ENCODE measurements around the gene SPINT2. TPM values are rescaled to one million over a fixed set of nuclear protein-coding genes. Genes with fewer than 3 reads are reported as not detected.

Gene SPINT2
- total RNA-seq, 2 experiments from 2014 or later: 36.7 to 77.2 TPM

DNA sequence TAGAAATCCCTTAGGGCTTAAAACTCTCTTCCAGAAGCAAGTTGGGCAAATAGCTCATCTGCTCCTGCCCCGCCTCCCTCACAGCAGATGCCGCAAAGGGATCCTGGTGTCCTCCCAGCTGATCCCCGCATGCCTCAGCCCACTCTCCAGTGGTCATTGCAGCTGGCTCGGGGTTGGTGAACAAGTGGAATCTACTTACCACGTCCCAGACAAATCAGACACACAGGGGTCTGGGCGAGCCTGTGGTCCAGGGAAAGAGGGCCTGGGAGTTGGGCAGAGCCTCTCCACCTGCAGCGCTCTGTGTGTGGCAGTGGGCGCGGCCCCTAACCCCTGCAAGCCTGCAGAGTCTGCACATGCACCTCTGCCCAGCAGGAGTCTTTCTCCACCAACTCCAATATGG is 28.9 kb downstream of the SPINT2 start:
- Histone ChIP-seq H3K4me3 (ENCODE audit: low read depth, low read length, poor library complexity, severe bottlenecking) (no peak overlapping the region), H4K20me1 (ENCODE audit: insufficient read depth, low read length) (no peaks in the 10 kb centered on the region), H2AFZ (ENCODE audit: low read length) (no peak overlapping the region), H3K9me2 (ENCODE audit: insufficient read depth, low read length) (no peaks in the 10 kb centered on the region), H3K4me1 (ENCODE audit: insufficient read depth, low read length, poor library complexity, severe bottlenecking) (no peaks in the 10 kb centered on the region), H3K27ac (ENCODE audit: low read depth, low read length, poor library complexity, severe bottlenecking) (no peak overlapping the region), H3K79me2 (ENCODE audit: insufficient read depth, low read depth, low read length) (no peaks in the 10 kb centered on the region), H3K36me3 (ENCODE audit: insufficient read depth, low read length) (no peaks in the 10 kb centered on the region), H3K9me3 (ENCODE audit: low read length) (no peaks in the 10 kb centered on the region), H3K4me2 (ENCODE audit: low read length) (no peak overlapping the region)
- intact Hi-C loops (cut with micrococcal nuclease; ENCODE audit: unreplicated experiment): no loop called here
- POLR2A ChIA-PET: no interaction called here
- TF ChIP-seq CTCF (conservative IDR thresholded peaks at IDR 0.05; ENCODE audit: low read length) (no peak), EZH2phosphoT487 (IDR thresholded peaks at IDR 0.05; ENCODE audit: borderline replicate concordance, low read depth, low read length) (no peak)
- CTCF ChIA-PET (ENCODE audit: unreplicated experiment): no interaction called here
- DNase-seq (ENCODE audit: low spot score): no peak
- no TSS peak for BruUV-seq (replicated peaks)

DNA sequence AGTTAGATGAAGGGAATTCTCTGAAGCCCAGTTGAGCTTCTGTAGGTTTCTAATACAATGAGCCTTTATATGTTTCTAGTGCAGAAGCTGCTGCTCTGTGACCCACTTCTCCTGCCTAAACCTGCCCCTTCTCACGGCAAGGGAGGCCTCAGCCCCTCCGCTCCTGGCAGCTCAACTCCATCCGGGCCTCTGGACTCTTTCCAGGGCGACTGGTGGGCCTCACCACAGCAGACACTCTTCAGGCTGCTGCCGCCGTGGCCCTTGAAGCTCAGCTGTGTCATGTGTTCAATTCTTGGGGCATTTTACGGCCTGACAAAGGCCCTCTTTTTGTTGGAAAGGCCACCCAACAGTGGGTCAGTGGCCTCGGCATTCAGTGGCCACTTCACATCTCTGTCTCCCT is 29.7 kb downstream of the SPINT2 start:
- no peak overlapping the region for H3K4me2 ChIP-seq (ENCODE audit: low read length)
- H3K4me3 ChIP-seq (ENCODE audit: low read depth, low read length, poor library complexity, severe bottlenecking): no peak overlapping the region
- intact Hi-C loops (cut with micrococcal nuclease; ENCODE audit: unreplicated experiment): no loop called here
- no peak overlapping the region for H3K27ac ChIP-seq (ENCODE audit: low read depth, low read length, poor library complexity, severe bottlenecking)
- POLR2A ChIA-PET: no interaction called here
- CTCF ChIA-PET (ENCODE audit: unreplicated experiment): no interaction called here
- no peak overlapping the region for H2AFZ ChIP-seq (ENCODE audit: low read length)
- DNase-seq (ENCODE audit: low spot score): no peak
- TF ChIP-seq EZH2phosphoT487 (IDR thresholded peaks at IDR 0.05; ENCODE audit: borderline replicate concordance, low read depth, low read length): no peak
- no peak for TF ChIP-seq CTCF (conservative IDR thresholded peaks at IDR 0.05; ENCODE audit: low read length)
- no peaks in the 10 kb centered on the region for H3K9me3 ChIP-seq (ENCODE audit: low read length)
- H3K9me2 ChIP-seq (ENCODE audit: insufficient read depth, low read length): no peaks in the 10 kb centered on the region
- H4K20me1 ChIP-seq (ENCODE audit: insufficient read depth, low read length): no peaks in the 10 kb centered on the region
- H3K79me2 ChIP-seq (ENCODE audit: insufficient read depth, low read depth, low read length): no peaks in the 10 kb centered on the region
- H3K36me3 ChIP-seq (ENCODE audit: insufficient read depth, low read length): no peaks in the 10 kb centered on the region
- no TSS peak for BruUV-seq (replicated peaks)
- no peaks in the 10 kb centered on the region for H3K4me1 ChIP-seq (ENCODE audit: insufficient read depth, low read length, poor library complexity, severe bottlenecking)

DNA sequence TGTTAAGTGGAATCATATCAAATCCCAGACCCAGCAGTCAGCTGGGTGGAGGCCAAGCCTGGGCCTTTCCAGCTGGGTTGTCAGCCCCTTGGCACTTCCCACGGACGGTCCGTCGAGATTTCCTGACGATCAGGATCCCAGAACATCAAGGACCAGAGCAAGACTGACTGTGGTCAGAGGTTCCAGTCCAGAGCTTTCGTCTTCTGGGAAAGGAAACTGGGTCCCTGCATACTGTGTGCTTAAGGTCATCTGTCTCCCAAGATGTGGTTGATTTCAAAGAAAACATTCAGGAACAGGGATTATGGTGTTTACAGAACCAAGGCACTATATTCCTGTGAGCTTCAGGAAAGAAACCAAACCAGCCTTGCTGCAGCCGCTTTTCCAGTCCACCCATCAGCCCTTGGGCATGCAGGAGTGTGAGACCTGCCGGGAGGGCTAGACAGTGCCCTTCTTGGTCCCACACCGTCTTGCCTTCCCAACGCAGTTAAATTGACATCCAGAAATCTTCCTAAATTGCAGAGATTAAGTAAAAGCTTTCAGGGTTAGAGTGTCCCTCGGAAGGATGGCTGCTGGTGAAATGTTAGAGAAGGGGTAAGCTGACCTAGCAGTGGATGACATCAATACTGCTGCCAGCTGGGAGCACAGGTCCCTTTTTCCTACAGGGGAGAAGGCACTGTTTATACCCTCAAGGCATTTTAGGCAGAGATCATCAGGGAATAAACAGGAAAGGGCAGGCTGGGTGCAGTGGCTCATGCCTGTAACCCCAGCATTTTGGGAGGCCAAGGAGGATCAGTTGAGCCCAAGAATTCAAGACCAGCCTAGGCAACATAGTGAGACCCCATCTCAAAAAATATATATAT is 34.7 kb downstream of the SPINT2 start:
- no peak for DNase-seq (ENCODE audit: low spot score)
- Histone ChIP-seq H3K4me1 (ENCODE audit: insufficient read depth, low read length, poor library complexity, severe bottlenecking) (no peaks in the 10 kb centered on the region), H3K27ac (ENCODE audit: low read depth, low read length, poor library complexity, severe bottlenecking) (no peak overlapping the region), H3K4me2 (ENCODE audit: low read length) (no peak overlapping the region), H3K9me2 (ENCODE audit: insufficient read depth, low read length) (no peaks in the 10 kb centered on the region), H4K20me1 (ENCODE audit: insufficient read depth, low read length) (no peaks in the 10 kb centered on the region), H3K79me2 (ENCODE audit: insufficient read depth, low read depth, low read length) (no peaks in the 10 kb centered on the region), H3K36me3 (ENCODE audit: insufficient read depth, low read length) (no peaks in the 10 kb centered on the region), H3K4me3 (ENCODE audit: low read depth, low read length, poor library complexity, severe bottlenecking) (no peak overlapping the region), H2AFZ (ENCODE audit: low read length) (no peak overlapping the region), H3K9me3 (ENCODE audit: low read length) (no peaks in the 10 kb centered on the region)
- no TSS peak for BruUV-seq (replicated peaks)
- TF ChIP-seq EZH2phosphoT487 (IDR thresholded peaks at IDR 0.05; ENCODE audit: borderline replicate concordance, low read depth, low read length): no peak
- TF ChIP-seq CTCF (conservative IDR thresholded peaks at IDR 0.05; ENCODE audit: low read length): no peak
- ChIA-PET POLR2A (no interaction called here), CTCF (ENCODE audit: unreplicated experiment) (no interaction called here)
- intact Hi-C loops (cut with micrococcal nuclease; ENCODE audit: unreplicated experiment): no loop called here
